Measurements from ENCODE around the gene SYMPK. TPM values are rescaled to one million over a fixed set of nuclear protein-coding genes. Genes with fewer than 3 reads are reported as not detected.
A peak's percentile ranks its signal among the peaks of the same experiment; 100 is the strongest.

The SYMPK gene
- total RNA-seq, 1 experiment from 2014 or later: 47.7 TPM

DNA sequence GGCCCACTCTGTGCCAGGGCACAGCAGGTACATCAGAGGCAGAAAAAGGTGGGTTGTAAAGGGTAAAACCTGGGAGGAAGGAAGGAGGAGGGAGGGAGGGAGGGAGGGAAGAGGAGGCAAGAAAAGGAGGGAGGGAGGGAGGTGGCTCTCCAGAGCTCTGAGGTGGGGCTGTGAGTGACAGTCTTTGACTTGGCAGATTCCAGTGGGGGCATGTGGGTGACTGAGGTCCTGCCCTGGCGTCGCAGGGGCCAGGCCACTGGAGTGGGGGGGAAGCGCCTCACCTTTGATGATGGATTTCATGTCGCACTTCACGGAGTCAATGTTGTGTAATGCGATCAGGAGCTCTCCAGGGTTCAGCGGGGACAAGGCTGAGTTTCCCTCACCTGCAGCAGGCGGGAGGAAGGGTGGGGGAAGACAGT is 41.8 kb downstream of the SYMPK start:
- no peak for TF ChIP-seq TCF7L2 (IDR thresholded peaks at IDR 0.05; ENCODE audit: low read depth, low read length)
- TF ChIP-seq, protein P1, sequence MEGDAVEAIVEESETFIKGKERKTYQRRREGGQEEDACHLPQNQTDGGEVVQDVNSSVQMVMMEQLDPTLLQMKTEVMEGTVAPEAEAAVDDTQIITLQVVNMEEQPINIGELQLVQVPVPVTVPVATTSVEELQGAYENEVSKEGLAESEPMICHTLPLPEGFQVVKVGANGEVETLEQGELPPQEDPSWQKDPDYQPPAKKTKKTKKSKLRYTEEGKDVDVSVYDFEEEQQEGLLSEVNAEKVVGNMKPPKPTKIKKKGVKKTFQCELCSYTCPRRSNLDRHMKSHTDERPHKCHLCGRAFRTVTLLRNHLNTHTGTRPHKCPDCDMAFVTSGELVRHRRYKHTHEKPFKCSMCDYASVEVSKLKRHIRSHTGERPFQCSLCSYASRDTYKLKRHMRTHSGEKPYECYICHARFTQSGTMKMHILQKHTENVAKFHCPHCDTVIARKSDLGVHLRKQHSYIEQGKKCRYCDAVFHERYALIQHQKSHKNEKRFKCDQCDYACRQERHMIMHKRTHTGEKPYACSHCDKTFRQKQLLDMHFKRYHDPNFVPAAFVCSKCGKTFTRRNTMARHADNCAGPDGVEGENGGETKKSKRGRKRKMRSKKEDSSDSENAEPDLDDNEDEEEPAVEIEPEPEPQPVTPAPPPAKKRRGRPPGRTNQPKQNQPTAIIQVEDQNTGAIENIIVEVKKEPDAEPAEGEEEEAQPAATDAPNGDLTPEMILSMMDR (IDR thresholded peaks at IDR 0.05): no peak
- TF ChIP-seq SIN3A (IDR thresholded peaks at IDR 0.05; ENCODE audit: borderline replicate concordance, insufficient read depth, low read depth, low read length): no peak
- TF ChIP-seq POLR2AphosphoS5 (IDR thresholded peaks at IDR 0.05; ENCODE audit: low read depth, low read length): no peak
- TF ChIP-seq, protein P2, sequence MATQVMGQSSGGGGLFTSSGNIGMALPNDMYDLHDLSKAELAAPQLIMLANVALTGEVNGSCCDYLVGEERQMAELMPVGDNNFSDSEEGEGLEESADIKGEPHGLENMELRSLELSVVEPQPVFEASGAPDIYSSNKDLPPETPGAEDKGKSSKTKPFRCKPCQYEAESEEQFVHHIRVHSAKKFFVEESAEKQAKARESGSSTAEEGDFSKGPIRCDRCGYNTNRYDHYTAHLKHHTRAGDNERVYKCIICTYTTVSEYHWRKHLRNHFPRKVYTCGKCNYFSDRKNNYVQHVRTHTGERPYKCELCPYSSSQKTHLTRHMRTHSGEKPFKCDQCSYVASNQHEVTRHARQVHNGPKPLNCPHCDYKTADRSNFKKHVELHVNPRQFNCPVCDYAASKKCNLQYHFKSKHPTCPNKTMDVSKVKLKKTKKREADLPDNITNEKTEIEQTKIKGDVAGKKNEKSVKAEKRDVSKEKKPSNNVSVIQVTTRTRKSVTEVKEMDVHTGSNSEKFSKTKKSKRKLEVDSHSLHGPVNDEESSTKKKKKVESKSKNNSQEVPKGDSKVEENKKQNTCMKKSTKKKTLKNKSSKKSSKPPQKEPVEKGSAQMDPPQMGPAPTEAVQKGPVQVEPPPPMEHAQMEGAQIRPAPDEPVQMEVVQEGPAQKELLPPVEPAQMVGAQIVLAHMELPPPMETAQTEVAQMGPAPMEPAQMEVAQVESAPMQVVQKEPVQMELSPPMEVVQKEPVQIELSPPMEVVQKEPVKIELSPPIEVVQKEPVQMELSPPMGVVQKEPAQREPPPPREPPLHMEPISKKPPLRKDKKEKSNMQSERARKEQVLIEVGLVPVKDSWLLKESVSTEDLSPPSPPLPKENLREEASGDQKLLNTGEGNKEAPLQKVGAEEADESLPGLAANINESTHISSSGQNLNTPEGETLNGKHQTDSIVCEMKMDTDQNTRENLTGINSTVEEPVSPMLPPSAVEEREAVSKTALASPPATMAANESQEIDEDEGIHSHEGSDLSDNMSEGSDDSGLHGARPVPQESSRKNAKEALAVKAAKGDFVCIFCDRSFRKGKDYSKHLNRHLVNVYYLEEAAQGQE (IDR thresholded peaks at IDR 0.05; ENCODE audit: insufficient read depth in 1 of 2, low read depth in 2 of 2, low read length in 1 of 2): no peak
- no peaks in the 10 kb centered on the region for H3K9me3 ChIP-seq (ENCODE audit: control insufficient read depth, insufficient read depth, low read depth, low read length)
- ATAC-seq (no peak), DNase-seq (ENCODE audit: low read depth, low spot score) (no peak)
- in situ Hi-C loops (cut with HindIII; ENCODE audit: low pct_unique_long_range_greater_than_20kb, low sequenced_read_pairs) (no loop called here), intact Hi-C loops (cut with micrococcal nuclease; ENCODE audit: unreplicated experiment) (no loop called here)
- H3K27ac ChIP-seq (ENCODE audit: low read length): no peak overlapping the region
- POLR2A ChIA-PET: no interaction called here
- H3K4me1 ChIP-seq (ENCODE audit: control insufficient read depth, insufficient read depth, low read length): no peaks in the 10 kb centered on the region; the same call in 1 of the 2 replicates
- CTCF ChIA-PET: no interaction called here
- H3K4me3 ChIP-seq (ENCODE audit: low read depth in 2 of 2, low read length in 2 of 2): no peak overlapping the region
- H3K36me3 ChIP-seq (ENCODE audit: control insufficient read depth, insufficient read depth, low read length): no peaks in the 10 kb centered on the region
- no peaks in the 10 kb centered on the region for H3K27me3 ChIP-seq (ENCODE audit: control insufficient read depth, insufficient read depth, low read length)
- BruUV-seq (replicated peaks): no TSS peak

DNA sequence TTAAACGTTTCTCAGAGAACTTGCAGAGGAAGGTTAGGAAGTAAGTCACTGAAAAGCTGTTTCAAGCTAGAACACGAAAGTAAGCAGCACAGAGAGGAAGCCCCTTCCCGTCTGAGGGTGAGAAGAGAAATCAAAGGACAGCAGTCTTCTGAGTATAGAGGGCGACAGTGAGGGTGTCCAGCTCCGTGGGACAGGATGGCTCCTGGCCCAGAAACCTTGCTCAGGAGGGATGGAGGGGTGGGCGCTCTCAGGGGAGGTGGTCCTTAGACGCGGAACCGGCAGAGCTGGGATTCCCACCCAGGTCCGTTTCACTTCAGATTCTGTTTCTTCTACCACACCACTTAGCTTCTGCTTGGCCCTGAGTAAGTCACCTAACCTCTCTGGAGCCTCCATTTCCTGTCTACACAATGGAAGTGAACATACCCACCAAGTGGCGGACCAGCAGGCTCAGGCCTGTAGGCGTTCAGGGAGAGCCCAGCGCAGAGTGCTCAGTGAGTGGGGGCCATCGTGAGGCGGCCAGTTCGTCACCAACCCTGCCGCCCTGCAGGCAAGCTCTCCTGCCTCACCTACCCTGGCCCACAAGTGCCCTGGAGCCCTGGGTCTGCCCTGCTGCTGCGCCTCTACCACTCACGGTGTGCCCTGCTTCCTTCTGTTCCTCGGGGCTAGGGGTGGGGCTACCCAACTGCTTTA is 42.4 kb downstream of the SYMPK start:
- ChIA-PET CTCF (no interaction called here), POLR2A (no interaction called here)
- Histone ChIP-seq H3K4me3 (ENCODE audit: low read depth in 2 of 2, low read length in 2 of 2) (no peak overlapping the region), H3K27ac (ENCODE audit: low read length) (no peak overlapping the region), H3K9me3 (ENCODE audit: control insufficient read depth, insufficient read depth, low read depth, low read length) (no peaks in the 10 kb centered on the region), H3K4me1 (ENCODE audit: control insufficient read depth, insufficient read depth, low read length) (no peaks in the 10 kb centered on the region; the same call in 1 of the 2 replicates), H3K27me3 (ENCODE audit: control insufficient read depth, insufficient read depth, low read length) (no peaks in the 10 kb centered on the region), H3K36me3 (ENCODE audit: control insufficient read depth, insufficient read depth, low read length) (no peaks in the 10 kb centered on the region)
- ATAC-seq (no peak), DNase-seq (ENCODE audit: low read depth, low spot score) (no peak)
- TSS peak; percentile 53 for BruUV-seq (replicated peaks)
- no peak for TF ChIP-seq POLR2AphosphoS5 (IDR thresholded peaks at IDR 0.05; ENCODE audit: low read depth, low read length)
- TF ChIP-seq TCF7L2 (IDR thresholded peaks at IDR 0.05; ENCODE audit: low read depth, low read length): no peak
- TF ChIP-seq SIN3A (IDR thresholded peaks at IDR 0.05; ENCODE audit: borderline replicate concordance, insufficient read depth, low read depth, low read length): no peak
- TF ChIP-seq, protein P1 (IDR thresholded peaks at IDR 0.05): no peak
- TF ChIP-seq, protein P2 (IDR thresholded peaks at IDR 0.05; ENCODE audit: insufficient read depth in 1 of 2, low read depth in 2 of 2, low read length in 1 of 2): no peak
- intact Hi-C loops (cut with micrococcal nuclease; ENCODE audit: unreplicated experiment) (no loop called here), in situ Hi-C loops (cut with HindIII; ENCODE audit: low pct_unique_long_range_greater_than_20kb, low sequenced_read_pairs) (no loop called here)

Data from Panc1 (cell line).